Tibial artery (tissue), 4 donors: ENCODE results near the gene ADARB1.

Experiments used
- DNase-seq, 2 donors: peaks; one replicate each; pipeline ENCODE4 v3.0.0-alpha.2; 2019
- H3K27ac ChIP-seq, 2 donors: fragments of 200-600 bp; sonication (generic) in 1 of 2; 1 replicate in 1 of 2; 2 replicates in 1 of 2; pipeline ENCODE4 v1.5.1; 2018 to 2019; ENCODE audit warnings: mild to moderate bottlenecking in 1 of 2
- H3K27me3 ChIP-seq, 2 donors: fragments of 200-600 bp; sonication (generic) in 1 of 2; one replicate each; pipeline versions ENCODE4 v1.5.1 to v1.6.0; 2016 to 2019
- H3K36me3 ChIP-seq, 3 donors: fragments of 200-600 bp; sonication (generic) in 2 of 3; one replicate each; pipeline ENCODE4 v1.5.1; 2016 to 2019; ENCODE audit warnings: mild to moderate bottlenecking in 2 of 3
- H3K4me1 ChIP-seq, 4 donors: fragments of 200-600 bp; sonication (generic) in 2 of 4; 1 replicate in 3 of 4; 2 replicates in 1 of 4; pipeline ENCODE4 v1.5.1; 2016 to 2019
- H3K4me3 ChIP-seq, 2 donors: fragments of 200-600 bp; sonication (generic) in 1 of 2; 1 replicate in 1 of 2; 2 replicates in 1 of 2; pipeline ENCODE4 v1.5.1; 2018 to 2019; ENCODE audit warnings: mild to moderate bottlenecking in 2 of 2
- H3K9me3 ChIP-seq, 3 donors: fragments of 200-600 bp; sonication (generic) in 1 of 3; one replicate each; pipeline ENCODE4 v1.5.1; 2016 to 2019
- CTCF ChIP-seq, 2 experiments: fragments of 200-600 bp in 1 of 2; fragments of 450-650 bp in 1 of 2; IDR thresholded peaks; one replicate each; pipeline ENCODE4 v1.5.1; 2017 to 2019; ENCODE audit warnings: antibody characterized with exemption in 2 of 2, mild to moderate bottlenecking in 1 of 2, moderate library complexity in 1 of 2
- intact Hi-C: fragments of 100-400 bp; cut with DNase I; formaldehyde crosslinking; loops from one replicate; pipeline ENCODE4 v1.15.0; 2023; ENCODE audit warnings: low total_unique reads

The ADARB1 gene

GRCh38 chr21:45169001-45169400 lies 94.6 kb downstream of the ADARB1 start:
- DNase-seq, result no peak
- intact Hi-C loops, result loop anchor here (10.0 kb wide), 2 partner anchors 66 to 106 kb away; no protein-coding TSS in a partner anchor
- no peak for TF ChIP-seq CTCF (IDR thresholded peaks at IDR 0.05)
- Histone ChIP-seq H3K9me3 (no peaks in the 10 kb centered on the region), H3K27me3 (no peaks in the 10 kb centered on the region), H3K36me3 (peaks cover 9 to 18% (median 14%) of the 10 kb centered on the region in 3 donors), H3K4me3 (no peak overlapping the region), H3K4me1 (peaks cover 0 to 73% (median 46%) of the 10 kb centered on the region in 4 donors), H3K27ac (peak overlapping the region; percentile 28 to 65)

GRCh38 chr21:45169682-45170081 lies 95.3 kb downstream of the ADARB1 start:
- H3K4me3 ChIP-seq, result no peak overlapping the region
- TF ChIP-seq CTCF (IDR thresholded peaks at IDR 0.05), result no peak
- peak overlapping the region; percentile 28 to 65 for H3K27ac ChIP-seq
- intact Hi-C loops, result loop anchor here (10.0 kb wide), 2 partner anchors 65 to 105 kb away; no protein-coding TSS in a partner anchor
- H3K9me3 ChIP-seq, result no peaks in the 10 kb centered on the region
- no peak for DNase-seq
- H3K4me1 ChIP-seq, result peaks cover 0 to 66% (median 39%) of the 10 kb centered on the region in 4 donors
- H3K36me3 ChIP-seq, result peaks cover 9 to 18% (median 14%) of the 10 kb centered on the region in 3 donors
- no peaks in the 10 kb centered on the region for H3K27me3 ChIP-seq

GRCh38 chr21:45170987-45171386 lies 96.6 kb downstream of the ADARB1 start:
- no peak for DNase-seq
- H3K4me1 ChIP-seq, result peaks cover 0 to 53% (median 33%) of the 10 kb centered on the region in 4 donors
- TF ChIP-seq CTCF (IDR thresholded peaks at IDR 0.05), result no peak
- H3K4me3 ChIP-seq, result no peak overlapping the region
- peaks cover 13 to 25% (median 20%) of the 10 kb centered on the region in 3 donors for H3K36me3 ChIP-seq
- intact Hi-C loops, result no loop called here
- no peaks in the 10 kb centered on the region for H3K9me3 ChIP-seq
- peak overlapping the region in 1 of 2 donors; percentile 65 for H3K27ac ChIP-seq
- H3K27me3 ChIP-seq, result no peaks in the 10 kb centered on the region

GRCh38 chr21:45172420-45172819 lies 98.0 kb downstream of the ADARB1 start:
- intact Hi-C loops, result no loop called here
- peaks cover 0 to 38% (median 25%) of the 10 kb centered on the region in 4 donors for H3K4me1 ChIP-seq
- no peak overlapping the region for H3K27ac ChIP-seq
- no peak for DNase-seq
- peaks cover 28 to 39% (median 34%) of the 10 kb centered on the region in 3 donors for H3K36me3 ChIP-seq
- H3K4me3 ChIP-seq, result no peak overlapping the region
- no peak for TF ChIP-seq CTCF (IDR thresholded peaks at IDR 0.05)
- H3K27me3 ChIP-seq, result no peaks in the 10 kb centered on the region
- no peaks in the 10 kb centered on the region for H3K9me3 ChIP-seq

GRCh38 chr21:45175326-45176095 lies 101.1 kb downstream of the ADARB1 start:
- DNase-seq, result no peak
- H3K27ac ChIP-seq, result no peak overlapping the region
- intact Hi-C loops, result no loop called here
- TF ChIP-seq CTCF (IDR thresholded peaks at IDR 0.05), result no peak
- H3K4me1 ChIP-seq, result peaks cover 0 to 10% (median 0%) of the 10 kb centered on the region in 4 donors
- no peak overlapping the region for H3K4me3 ChIP-seq
- H3K9me3 ChIP-seq, result no peaks in the 10 kb centered on the region
- H3K36me3 ChIP-seq, result peaks cover 57 to 70% (median 65%) of the 10 kb centered on the region in 3 donors
- no peaks in the 10 kb centered on the region for H3K27me3 ChIP-seq
